Measurements from ENCODE around the gene NEURL1.

NEURL1 gene

DNA sequence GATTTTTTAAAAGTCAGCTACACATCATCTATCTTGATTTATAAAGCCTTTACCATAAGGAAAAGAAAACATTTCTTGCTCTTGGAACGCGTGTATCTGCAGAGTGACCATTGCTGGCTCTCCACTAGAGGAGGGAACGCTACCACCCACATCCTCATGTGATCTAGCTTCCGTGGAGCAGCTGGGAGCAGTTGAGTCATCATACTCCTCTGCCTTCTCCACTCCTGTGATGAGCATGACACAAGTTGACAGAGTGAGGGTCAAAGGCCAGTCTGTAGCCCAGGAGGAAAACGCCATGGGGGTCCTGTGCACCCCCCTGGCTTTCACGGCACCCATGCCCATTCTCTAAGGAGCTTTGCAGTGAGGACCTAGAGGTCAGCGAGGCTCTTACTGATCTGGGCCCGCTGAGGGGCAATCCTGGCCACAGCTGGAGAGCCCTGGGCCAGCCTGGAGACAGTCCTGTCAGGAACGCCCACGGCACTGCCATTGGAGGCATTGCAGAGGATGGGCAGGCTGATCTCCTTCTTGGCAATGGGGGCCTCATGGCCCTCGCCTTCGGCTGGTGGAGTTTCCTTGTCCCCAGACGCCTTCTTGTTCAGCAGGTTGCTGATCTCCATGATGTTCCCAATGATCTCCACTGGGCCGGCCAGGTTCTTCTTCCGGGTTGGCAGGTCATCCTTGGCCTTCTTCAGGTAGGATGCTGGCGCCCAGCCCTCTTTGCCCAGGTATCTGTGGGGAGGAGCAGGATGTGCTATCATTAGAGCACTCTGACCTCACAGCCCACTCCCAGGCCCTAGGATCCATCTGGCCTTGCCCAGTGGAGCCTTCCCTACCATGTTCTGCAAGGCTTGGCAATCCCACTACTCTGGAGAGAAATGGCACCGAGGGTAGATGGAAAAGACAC lies 119.2 kb downstream of the NEURL1 start:
- no peak for DNase-seq

DNA sequence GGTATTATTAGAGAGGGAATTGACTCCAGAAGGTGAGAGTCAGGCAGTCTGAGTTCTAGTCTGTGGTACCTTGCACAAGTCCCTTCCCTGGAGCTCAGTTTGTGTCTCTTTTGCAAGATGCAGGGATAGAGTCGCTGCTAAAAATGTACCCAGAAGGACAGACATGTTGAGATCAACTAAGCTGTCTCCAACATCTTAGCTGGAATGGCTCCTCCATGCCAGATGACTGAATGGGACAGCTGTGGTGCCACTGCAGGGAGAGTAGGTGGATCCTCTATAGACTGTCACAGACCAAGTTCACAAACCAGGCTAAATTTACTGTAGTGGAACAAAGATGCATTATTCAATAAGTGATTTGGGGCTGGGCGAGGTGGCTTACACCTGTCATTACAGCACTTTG lies 120.1 kb downstream of the NEURL1 start:
- DNase-seq: no peak

DNA sequence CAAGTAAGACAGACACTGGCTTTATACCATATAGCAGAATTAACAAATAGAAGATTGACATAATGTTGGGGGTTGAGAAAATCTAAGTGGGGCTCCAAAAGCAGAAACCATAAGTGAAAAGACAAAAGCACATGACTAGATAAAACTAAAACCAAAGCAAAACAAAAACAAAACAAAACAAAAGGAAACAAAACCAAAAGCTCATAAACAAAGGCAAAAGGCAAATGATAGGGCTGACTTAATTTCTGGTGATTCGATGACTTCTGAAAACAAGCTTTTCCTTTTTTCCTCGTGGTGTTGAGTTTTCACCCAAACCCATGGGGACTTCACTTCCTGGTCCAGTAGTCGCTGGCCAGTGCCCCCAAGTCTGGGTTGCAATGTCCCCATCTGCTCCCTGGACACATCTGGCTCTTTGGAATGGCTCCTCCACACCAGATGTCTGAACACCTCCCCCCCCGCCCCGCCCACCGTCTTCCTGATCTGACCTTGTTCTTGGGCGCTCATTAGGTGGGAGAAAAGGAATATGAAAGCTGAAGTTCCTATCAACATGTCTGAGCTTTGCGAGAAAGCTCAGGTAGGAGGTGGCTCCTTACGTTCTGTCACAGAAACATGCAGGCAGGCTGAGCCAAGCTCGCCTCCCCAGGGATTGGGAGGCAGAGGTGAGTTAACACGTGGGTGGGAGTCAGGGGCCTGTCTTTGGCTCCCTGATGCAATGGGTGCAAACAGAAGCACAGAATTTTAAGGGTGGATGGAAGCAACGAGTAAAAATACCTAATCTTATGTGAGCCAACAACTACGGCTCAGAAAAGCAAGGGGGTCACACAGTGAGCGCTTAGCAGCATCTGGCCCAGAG lies 121.0 kb downstream of the NEURL1 start:
- DNase-seq: no peak

DNA sequence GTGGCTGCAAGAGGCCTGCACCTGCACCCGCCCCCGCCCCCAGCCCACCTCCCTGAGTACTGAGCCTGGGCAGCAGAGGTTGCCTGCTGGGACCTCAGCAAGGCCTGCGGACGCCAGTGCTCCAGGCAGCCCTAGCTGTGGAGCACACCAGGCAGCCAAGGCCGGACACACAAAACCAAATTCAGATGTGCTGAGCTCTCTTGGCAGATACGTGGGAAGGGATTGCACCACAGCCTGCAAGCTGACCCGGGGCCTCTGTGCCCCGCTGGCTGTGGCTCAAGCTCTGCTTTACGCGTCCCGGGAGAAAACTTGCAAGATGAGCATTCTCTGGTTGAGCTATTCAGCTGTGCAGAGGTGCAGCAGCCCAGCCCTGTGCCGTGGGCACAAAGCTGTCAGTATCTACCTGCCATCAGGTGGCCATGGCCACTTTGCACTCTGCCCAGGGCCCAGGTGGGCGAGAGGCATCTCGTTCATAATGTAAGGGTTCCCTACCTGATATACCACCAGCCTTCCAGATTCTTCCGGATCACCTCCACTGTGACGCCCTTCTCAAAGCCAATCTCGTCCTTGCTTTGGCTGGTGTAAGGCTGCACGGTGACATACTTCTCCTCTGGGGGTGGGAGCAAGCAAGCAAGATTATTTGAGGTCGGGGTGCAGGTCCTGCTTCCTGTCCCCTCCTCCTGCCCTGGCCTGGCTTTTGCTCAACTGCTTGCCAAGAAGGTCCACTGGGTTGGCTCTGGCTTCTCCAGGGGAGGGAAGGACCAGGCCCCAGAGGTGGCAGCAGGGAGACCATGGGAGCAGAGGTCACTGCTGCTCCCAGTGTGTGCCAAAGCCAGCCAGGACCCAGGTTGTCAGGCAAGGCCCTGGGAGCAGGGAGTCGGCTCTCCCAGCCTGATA lies 123.4 kb downstream of the NEURL1 start:
- no peak for DNase-seq

DNA sequence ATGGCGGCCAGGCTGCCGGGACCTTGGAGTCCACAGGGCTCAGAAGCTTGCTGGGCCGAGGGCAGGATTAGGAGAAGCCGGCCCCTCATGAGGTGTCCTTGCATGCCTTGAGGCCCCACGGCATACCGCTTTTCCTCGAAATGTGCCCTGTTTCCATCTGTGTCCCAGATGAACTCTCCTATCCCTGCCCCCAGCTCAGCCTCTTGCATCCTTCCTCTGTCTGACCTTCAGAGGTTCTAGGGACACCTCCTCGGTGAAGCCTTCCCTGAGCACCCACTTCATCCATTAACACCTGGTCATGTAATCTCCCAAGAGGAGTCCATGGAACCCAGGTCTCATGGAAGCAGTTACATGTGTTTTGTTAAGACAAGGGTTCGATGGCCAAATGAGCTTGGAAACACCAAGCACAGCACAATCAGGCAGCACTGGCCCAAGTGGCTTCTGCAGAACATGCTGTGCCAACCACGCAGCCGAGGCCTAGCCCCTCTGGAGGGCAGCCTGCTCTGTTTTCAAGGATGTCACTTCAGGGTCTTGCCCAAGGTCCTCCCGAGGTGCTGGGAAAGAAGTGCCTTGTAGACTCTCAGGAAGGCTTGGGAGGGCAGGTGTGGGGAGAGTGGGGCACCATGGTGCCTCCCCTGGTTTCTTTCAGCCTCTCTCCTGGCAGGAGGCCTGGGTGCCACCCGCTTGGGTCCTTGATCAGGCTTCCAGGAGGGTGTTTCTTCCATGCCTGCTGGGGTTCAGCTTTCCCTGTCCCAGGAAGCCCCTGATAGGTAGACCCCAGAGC lies 124.3 kb downstream of the NEURL1 start:
- DNase-seq: no peak

DNA sequence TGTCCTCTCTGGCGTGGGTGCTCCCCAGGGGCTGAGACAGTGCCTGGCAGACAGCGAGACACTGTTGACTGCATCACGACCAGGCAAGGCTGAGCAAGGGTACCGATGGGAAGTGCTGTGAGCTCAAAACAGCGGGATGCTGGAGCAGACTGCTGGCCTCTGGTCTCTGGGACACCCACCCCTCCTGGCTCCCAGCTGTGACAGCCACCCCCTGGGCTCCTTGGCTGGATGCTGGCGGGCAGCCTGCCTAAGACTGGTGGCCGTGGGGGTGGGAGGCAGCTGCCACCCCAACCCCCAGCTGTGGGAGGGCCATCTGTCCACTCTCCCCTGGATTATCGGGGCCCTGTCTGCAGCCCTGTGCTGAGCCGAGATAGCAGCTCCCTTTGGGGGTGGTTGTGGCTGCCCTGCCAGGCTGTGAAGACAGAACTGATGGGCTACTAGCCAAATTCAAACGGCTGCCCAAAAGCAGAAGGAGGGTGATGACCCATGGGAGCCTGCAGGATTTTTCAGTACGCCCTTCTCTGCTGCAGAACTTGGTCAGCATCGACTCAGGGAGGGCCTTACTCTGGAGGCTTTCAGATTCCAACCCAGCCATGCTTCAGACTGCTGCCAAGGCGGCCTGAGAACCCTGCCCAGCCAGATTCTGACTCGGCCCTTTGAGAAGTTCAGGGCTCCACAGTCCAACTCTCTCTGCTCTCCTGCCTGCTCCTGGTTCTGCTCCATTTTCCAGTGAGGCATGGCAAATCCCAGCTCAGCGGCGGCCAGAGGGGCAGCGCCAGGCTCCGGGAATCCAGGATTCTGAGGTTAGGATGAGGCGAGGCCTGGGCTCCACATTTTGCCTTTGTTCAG lies 125.3 kb downstream of the NEURL1 start:
- peak in 1 of 2 experiments; percentile 48 for DNase-seq

DNA sequence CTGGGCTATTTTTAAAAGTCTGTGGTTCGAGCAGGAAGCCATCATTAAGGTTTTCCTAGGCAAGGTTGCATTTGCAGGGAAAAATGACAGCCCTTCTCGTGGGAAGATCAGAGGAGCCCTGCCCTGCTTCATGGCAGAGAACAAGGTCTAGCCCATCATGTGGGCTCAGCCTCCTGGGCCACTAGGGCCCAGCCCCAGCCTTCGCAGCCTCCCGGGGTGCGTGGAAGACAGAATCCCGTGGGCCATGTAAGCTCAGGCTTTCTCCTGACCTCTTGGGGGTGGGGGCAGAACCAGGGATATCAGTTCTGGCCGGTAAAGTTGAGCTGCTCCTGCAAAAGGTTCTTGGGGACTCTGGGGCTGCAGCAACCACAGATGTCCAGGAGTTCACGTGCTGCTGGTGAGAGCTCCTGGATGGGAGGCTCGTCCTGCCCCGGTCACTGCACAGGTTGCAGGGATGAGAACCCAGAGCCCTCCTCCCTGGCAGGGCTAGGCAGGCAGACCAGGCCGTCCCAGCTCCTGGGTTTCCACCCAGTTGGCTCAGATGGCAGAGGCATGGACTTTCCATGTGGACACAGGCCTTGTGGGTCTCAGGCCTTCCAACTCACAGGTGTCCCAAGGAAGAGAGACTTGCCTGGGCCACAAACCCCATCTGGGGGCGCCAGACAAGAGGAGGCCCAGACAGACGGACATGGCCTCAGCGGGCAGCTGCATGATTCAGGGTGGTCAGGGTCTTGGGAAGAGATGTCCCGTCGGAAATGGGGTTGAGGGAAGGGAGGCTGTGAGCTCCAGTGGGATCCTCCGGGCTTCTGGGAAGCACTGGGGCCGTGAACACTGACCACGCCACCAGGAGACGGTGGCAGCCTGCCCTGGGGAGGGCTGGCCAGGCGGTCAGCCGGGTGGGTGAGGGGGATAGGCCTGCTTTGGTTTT lies 126.2 kb downstream of the NEURL1 start:
- no peak for DNase-seq

DNA sequence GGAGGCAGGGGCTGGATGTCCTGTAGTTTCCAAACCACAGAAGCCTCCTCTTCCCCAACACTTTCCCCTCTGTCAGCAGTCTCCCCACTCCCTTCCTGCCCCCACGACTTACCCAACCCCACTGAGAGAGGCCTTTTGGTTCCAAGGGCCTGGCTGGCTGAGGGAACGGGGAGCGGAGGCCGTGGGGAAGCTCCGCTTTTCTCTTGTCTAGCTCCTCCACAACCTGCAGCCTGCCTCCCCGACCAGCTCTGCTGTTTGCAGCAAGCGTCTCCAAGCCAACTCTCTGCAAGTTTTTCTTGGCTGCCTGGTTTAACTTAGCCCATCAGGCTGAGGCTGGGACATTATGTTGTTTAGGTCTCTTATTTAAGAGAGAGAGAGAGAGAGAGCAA lies 126.8 kb downstream of the NEURL1 start:
- no peak for DNase-seq

DNA sequence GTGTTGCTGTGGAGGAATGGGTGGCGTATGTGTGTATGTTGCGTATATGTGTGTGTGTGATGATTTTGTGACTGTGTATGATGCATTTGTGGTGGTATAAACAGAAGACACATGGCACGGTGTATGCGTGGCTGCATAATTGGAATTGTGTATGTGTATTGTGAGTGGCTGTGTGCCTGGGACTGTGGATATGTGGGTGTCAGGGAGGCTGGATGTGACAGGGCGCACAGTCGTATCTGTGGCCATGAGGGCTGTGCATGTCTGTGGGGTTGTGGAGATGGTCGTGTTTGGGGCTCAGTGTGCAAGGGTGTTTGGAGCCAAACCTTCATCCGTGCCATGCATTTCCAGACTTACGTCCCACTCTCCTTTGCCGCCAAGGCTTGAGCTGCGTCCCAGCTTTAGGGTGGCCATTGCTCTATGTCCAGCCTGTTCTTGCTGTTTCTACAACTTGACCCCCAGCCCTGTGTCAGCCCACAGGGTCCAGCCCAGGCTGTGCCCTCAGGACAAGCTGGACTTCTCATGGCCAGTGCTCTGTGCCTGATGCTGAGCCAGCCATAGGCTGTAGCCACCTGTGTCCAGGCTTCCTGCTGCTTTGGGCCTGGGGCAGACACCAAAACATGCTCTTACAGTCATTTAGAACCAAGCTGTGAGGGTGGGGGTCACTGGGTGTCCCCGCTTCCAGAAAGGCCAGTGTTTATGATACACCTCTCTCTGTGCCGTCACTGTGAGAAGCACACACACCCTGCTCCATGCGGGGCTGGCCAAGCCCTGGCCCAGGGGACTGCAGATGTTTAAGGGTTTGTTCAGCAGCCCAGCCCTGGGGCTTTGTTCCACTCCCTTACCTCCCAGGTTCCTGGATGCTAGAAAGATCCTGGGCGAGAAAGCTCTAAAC lies 127.6 kb downstream of the NEURL1 start:
- DNase-seq: no peak

DNA sequence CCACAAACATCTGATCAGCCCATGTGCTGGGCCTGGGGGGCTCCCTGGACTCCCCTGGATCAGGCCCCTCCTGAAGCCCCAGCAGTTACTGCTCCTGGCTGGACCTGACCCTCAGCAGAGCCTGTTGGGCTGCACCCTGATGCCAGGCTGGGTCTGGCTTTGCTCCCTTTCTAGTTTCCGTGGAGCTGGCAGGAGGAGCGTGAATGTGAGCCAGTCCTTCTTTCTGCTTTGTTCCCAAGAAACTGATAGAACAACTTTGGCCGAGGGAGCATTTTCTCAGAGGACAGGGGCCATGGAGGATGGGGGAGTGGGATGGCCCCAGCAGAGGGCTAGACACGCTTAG lies 128.2 kb downstream of the NEURL1 start:
- DNase-seq: peak in 1 of 2 experiments; percentile 18

DNA sequence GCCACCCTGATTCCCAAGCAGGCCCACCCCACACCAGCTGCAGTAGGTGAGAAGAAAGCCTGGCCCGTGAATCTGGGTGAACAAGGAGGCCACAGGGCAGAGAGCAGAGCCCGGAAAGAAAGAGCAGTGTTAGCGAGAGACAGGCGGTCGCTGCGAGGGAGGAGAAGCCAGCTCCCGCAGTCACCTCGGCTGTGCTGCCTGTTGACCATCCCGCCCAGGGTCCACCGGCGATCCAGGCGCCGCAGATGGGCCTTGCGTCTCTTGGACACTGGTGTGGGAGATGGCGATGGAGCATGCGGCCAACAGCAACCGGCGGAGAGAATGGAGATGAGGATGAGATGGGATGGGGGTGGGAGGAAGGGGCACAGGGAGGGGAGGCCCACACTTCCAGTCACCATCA lies 128.8 kb downstream of the NEURL1 start:
- DNase-seq: no peak

DNA sequence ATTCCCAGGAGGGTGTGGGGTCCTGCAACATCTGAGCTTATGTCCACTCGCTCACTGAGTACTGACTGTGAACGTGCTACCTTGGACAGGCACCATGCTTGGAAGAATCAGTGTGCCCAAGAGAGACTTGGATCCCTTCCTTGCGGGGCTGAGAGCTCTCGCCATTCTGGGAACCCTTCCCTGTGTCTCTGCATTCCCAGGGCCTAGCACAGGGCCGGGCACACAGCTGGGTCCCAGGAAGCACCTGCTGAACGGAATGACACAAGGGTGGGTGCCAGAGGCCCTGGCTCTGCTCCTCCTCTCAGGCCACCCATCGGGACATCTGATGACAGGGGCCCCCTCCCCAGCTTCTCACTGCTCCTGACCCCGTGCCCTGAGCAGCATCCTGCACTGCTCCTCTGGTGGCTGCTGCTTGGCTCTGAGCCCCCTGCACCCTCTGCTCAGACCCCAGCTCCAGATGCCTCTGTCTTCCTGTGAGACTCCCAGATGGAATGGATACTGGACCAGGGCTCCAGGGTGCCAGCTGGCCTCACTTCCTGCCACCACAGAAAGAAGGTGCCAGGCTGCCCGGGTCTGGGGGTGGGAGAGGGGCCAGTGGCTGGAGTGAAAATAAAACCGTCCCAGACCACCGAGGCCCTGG lies 129.6 kb downstream of the NEURL1 start:
- DNase-seq: no peak

DNA sequence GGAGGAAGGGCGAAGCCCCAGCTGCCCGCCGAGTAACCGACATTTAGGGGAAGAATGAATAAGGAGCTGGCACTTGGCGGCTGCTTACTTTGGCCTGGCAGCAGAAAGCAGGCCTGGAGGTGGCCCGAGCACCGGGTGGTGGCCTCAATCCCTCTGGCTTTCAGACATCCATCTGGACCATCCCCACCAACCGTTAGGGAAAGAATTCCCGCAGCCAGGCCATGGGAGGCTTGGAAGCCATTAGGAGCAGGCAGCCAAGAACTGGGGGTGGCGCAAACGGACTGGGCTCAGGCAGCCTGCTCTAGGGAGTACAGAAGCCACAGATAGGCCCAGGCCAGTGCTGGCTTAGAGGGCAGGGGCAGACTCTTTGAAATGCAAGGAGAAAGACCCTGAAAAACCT lies 132.7 kb downstream of the NEURL1 start:
- DNase-seq: peak; percentile 65 to 85

DNA sequence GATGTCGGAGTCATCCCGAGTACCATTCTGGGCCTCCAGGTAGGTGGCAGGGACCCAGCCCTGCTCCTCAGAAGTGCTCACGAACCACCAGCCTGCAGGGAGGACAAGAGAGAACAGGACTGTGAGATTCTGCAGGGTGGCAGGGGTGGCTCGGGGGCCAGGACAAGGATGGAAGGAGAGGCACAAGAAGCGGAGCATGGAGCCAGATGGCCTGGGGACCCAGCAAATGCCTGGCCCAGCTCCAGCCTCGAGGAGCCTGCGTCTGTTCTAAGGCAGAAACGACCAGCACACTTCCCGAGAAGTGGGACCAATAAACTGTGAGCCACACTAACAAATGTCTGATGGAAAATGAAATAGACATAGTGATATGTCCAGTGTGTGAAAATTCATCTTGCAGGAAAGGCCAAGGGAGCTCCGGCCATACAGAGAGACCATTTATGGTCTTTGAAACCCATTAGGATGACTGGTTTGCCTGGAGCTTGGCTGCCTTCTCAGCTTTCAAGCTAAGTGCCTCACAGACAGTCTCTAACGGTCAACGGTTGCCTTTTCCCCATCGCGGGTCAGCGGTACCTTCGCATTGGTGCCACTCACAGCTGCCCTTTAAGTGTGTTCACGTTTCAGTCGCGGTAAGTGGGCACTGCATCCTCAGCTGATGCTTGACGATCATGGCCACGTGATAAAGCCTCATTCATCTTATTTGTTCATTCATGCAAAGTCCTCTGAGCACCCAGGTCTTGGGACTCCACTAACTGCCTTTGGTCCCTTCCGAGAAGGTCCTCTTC lies 133.8 kb downstream of the NEURL1 start:
- DNase-seq: no peak

DNA sequence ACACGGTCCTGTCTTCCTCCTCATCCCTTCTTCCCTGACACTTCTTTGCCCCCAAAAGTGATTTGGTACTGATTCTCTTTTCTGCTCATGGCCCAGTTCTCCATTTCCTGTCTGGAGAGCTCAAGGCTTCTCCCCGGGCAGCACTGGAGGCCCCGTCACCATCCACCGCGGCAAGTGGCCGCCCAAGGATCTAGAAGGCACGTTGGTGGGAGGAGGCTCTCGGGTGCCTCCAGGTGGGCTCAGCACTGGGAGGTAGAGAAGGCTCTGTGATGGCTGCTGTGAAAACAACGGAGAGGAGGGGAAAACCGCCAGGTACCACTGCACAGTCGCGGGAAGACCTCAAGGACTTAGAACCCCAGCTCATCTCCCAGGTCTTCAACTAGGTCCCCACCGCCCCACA lies 134.4 kb downstream of the NEURL1 start:
- no peak for DNase-seq

DNA sequence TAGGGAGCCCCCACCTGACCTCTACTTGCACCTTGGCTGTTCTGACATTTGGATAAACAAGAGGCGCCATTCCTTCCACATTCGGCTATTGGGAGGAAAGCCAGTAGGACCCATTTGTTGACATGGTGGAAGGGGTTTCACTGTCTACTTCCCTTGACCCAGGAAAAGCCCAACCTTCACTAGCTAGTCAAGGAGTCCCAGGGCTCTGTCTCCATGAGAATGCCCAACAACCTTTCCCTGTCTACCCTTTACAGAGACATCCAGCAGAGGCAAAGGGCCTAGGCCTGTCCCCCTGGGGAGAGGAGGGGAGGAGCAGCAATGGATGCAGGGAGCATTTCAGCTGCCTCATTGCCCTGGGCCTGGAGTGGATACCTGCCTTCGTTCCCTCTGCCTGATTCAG lies 136.1 kb downstream of the NEURL1 start:
- DNase-seq: no peak

DNA sequence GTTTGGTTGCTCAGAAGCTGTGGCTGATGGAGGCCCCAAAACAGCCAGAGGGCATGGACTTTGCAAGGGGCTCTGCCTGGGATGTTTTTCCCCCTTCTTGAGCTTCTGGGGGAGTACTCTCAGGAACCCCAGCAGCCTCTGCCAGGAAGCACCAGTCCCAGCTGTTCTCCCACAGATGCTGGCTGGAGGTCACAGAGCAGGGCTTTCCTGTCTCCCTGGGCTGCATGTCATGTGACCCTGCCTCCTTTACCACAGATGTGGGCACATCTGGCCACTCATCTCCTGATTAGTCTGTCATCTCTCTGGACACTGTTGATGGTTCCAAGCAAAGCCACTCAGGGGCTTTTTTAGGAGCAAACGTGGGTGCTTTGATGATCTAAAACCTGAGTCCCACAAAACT lies 136.7 kb downstream of the NEURL1 start:
- DNase-seq: no peak

DNA sequence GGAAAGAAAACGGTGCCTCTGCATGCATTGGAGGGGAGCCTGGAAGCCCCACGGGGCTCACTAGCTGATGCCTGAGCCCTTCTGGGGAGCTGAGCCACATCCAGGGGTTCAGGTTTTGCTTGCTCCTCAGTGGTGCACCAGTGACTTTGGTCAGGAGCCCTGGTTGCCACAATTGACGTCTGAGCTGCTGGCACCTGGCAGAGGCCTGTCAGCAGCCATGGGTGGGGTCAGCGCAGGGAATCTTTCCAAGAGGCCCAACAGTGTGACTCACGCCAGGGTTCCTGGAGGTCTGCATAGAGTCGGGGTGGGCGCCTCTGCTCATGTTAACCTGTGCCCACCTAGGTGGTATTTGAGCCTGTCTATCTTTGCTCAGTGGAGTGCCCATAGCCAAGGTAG lies 138.7 kb downstream of the NEURL1 start:
- DNase-seq: no peak

All from cerebellar nuclear complex (tissue), 1 donor.